Mesenchymal stem cell (in vitro differentiated cells and primary cell): ENCODE measurements around the gene PPM1B.
"Not testable (repeated sequence)": the region's sequence is repeated elsewhere in the genome, so short reads cannot be mapped to it uniquely, and the experiment has no call there.

ENCODE experiments used
- DNase-seq: peaks from one replicate; pipeline ENCODE4 v3.0.0-alpha.2; 2013
- H2AFZ ChIP-seq: one replicate; pipeline ENCODE4 v1.6.1; 2013; ENCODE audit warnings: low read depth, mild to moderate bottlenecking, control low read depth, inconsistent platforms, low read length, moderate library complexity
- H2AK5ac ChIP-seq: 2 replicates; pipeline ENCODE4 v1.6.1; 2013; ENCODE audit warnings: low read length, moderate library complexity, mild to moderate bottlenecking, inconsistent platforms; ENCODE audit not compliant: severe bottlenecking
- H2BK120ac ChIP-seq: one replicate; pipeline ENCODE4 v1.6.1; 2013; ENCODE audit warnings: low read depth, mild to moderate bottlenecking, inconsistent platforms, low read length, moderate library complexity
- H2BK12ac ChIP-seq, 2 experiments: one replicate each; pipeline ENCODE4 v1.6.1; 2013; ENCODE audit warnings: inconsistent platforms in 2 of 2, low read length in 2 of 2, mild to moderate bottlenecking in 2 of 2, moderate library complexity in 2 of 2, control low read depth in 1 of 2
- H2BK15ac ChIP-seq: one replicate; pipeline ENCODE4 v1.6.1; 2013; ENCODE audit warnings: mild to moderate bottlenecking, low read depth, inconsistent platforms; ENCODE audit not compliant: poor library complexity, severe bottlenecking
- H2BK5ac ChIP-seq: 2 replicates; pipeline ENCODE4 v1.6.1; 2013; ENCODE audit warnings: low read depth, mild to moderate bottlenecking, low read length, control low read depth, inconsistent platforms; ENCODE audit not compliant: poor library complexity, severe bottlenecking
- H3K14ac ChIP-seq, 2 experiments: one replicate each; pipeline ENCODE4 v1.6.1; 2013; ENCODE audit warnings: inconsistent platforms in 2 of 2, low read length in 2 of 2, control low read depth in 1 of 2, mild to moderate bottlenecking in 1 of 2, moderate library complexity in 1 of 2
- H3K18ac ChIP-seq, 2 experiments: one replicate each; pipeline ENCODE4 v1.6.1; 2013; ENCODE audit warnings: inconsistent platforms in 2 of 2, low read length in 2 of 2, control low read depth in 1 of 2, low read depth in 1 of 2, mild to moderate bottlenecking in 1 of 2
- H3K23ac ChIP-seq, 2 experiments: one replicate each; pipeline ENCODE4 v1.6.1; 2013; ENCODE audit warnings: inconsistent platforms in 2 of 2, low read length in 2 of 2, mild to moderate bottlenecking in 2 of 2, moderate library complexity in 2 of 2, control low read depth in 1 of 2
- H3K27ac ChIP-seq: 2 replicates; pipeline ENCODE4 v1.5.1; 2013; ENCODE audit warnings: mild to moderate bottlenecking, moderate library complexity, low read length, control low read depth, inconsistent platforms; ENCODE audit not compliant: poor library complexity, severe bottlenecking
- H3K27me3 ChIP-seq, 2 experiments: 2 replicates each; pipeline versions ENCODE4 v1.6.1 to v1.7.0; 2013; ENCODE audit warnings: low read length in 2 of 2, mild to moderate bottlenecking in 2 of 2, moderate library complexity in 2 of 2, control low read depth in 1 of 2, inconsistent platforms in 1 of 2; ENCODE audit not compliant: control insufficient read depth in 1 of 2, insufficient read depth in 1 of 2
- H3K36me3 ChIP-seq, 2 experiments: 2 replicates each; pipeline versions ENCODE4 v1.6.1 to v1.7.0; 2013; ENCODE audit warnings: low read length in 2 of 2, control low read depth in 1 of 2, inconsistent platforms in 1 of 2, low read depth in 1 of 2, mild to moderate bottlenecking in 1 of 2; ENCODE audit not compliant: insufficient read depth in 2 of 2, control insufficient read depth in 1 of 2
- H3K4ac ChIP-seq, 2 experiments: one replicate each; pipeline ENCODE4 v1.6.1; 2013; ENCODE audit warnings: inconsistent platforms in 2 of 2, low read length in 2 of 2, mild to moderate bottlenecking in 2 of 2, moderate library complexity in 2 of 2, control low read depth in 1 of 2, low read depth in 1 of 2
- H3K4me1 ChIP-seq: 2 replicates; pipeline ENCODE4 v1.6.1; 2013; ENCODE audit warnings: low read depth, low read length, control low read depth; ENCODE audit not compliant: control insufficient read depth, insufficient read depth
- H3K4me2 ChIP-seq: 2 replicates; pipeline ENCODE4 v1.6.1; 2013; ENCODE audit warnings: low read length, mild to moderate bottlenecking, inconsistent platforms; ENCODE audit not compliant: poor library complexity, severe bottlenecking
- H3K4me3 ChIP-seq, 2 experiments: 2 replicates each; pipeline versions ENCODE4 v1.5.1 to v1.7.0; 2013; ENCODE audit warnings: low read length in 2 of 2, mild to moderate bottlenecking in 2 of 2, control low read depth in 1 of 2, low read depth in 1 of 2; ENCODE audit not compliant: insufficient read depth in 1 of 2
- H3K79me1 ChIP-seq: replicated peaks from 2 replicates; pipeline ENCODE4 v1.6.1; 2013; ENCODE audit warnings: mild to moderate bottlenecking, control low read depth, low read length, inconsistent platforms; ENCODE audit not compliant: poor library complexity, severe bottlenecking
- H3K9ac ChIP-seq: 2 replicates; pipeline ENCODE4 v1.7.0; 2013; ENCODE audit warnings: mild to moderate bottlenecking, low read length, moderate library complexity
- H3K9me3 ChIP-seq: 2 replicates; pipeline ENCODE4 v1.7.0; 2013; ENCODE audit warnings: mild to moderate bottlenecking, low read length; ENCODE audit not compliant: control insufficient read depth
- H4K8ac ChIP-seq: one replicate; pipeline ENCODE4 v1.6.1; 2013; ENCODE audit warnings: inconsistent platforms, mild to moderate bottlenecking, low read length, moderate library complexity
- H4K91ac ChIP-seq: one replicate; pipeline ENCODE4 v1.6.1; 2013; ENCODE audit warnings: mild to moderate bottlenecking, low read length, inconsistent platforms
- WGBS: methylation state at CpG from one replicate; pipeline ENCODE4 v1.1.7; 2013; ENCODE audit warnings: mixed read lengths; 5-methylcytosine and 5-hydroxymethylcytosine counted together

PPM1B gene

DNA sequence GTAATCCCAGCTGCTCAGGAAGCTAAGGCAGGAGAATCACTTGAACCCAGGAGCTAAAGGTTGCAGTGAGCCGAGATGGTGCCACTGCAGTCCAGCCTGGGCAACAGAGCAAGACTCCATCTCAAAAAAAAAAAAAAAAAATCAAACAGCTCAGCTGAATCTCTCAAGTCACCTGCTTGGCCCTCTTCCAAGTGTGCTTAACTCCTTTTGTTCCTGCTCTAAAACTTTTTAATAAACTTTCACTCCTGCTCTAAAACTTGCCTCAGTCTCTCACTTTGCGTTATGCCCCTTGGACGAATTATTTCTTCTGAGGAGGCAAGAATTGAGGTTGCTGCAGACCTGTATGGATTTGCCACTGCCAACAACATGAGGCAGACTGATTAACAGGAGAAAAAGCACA is 35.1 kb upstream of the PPM1B start:
- H3K4me2 ChIP-seq, H4K8ac ChIP-seq, H3K4me1 ChIP-seq, H3K23ac ChIP-seq, H2AK5ac ChIP-seq, H3K14ac ChIP-seq, H3K4me3 ChIP-seq, H3K9ac ChIP-seq, H3K36me3 ChIP-seq, H3K9me3 ChIP-seq, H2AFZ ChIP-seq, H3K79me1 ChIP-seq, H3K18ac ChIP-seq, H4K91ac ChIP-seq, H2BK5ac ChIP-seq, H3K27ac ChIP-seq, H2BK12ac ChIP-seq, H2BK120ac ChIP-seq, H3K4ac ChIP-seq, DNase-seq, H3K27me3 ChIP-seq, H2BK15ac ChIP-seq: not testable (repeated sequence)
- WGBS: 95% methylated on average over 3 of the region's 3 CpGs

DNA sequence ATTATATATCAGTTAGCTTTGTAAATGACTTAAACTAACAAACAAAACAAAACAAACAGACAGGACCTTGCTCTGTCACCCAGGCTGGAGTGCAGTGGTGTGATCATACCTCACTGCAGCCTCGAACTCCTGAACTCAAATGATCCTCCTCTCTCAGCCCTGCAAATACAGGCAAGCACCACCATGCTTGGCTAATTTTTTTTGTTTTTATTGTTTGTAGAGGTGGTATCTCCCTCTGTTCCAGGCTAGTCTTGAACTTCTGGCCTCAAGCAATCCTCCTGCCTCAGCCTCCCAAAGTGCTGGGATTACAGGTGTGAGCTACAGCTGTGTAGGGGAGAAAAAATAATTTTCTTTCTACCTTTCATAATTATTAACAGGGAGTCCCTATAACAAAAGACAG is 33.8 kb upstream of the PPM1B start:
- Histone ChIP-seq H3K18ac (no peak overlapping the region), H2BK120ac (no peak overlapping the region), H3K27ac (no peak overlapping the region), H3K23ac (no peak overlapping the region), H3K4ac (no peak overlapping the region), H4K91ac (no peak overlapping the region), H3K36me3 (no peaks in the 10 kb centered on the region), H2AFZ (no peak overlapping the region), H3K9me3 (no peaks in the 10 kb centered on the region), H2BK5ac (no peak overlapping the region), H3K4me2 (no peak overlapping the region), H4K8ac (no peak overlapping the region), H2BK15ac (no peak overlapping the region), H3K9ac (no peak overlapping the region), H3K27me3 (no peaks in the 10 kb centered on the region), H3K4me1 (peaks cover 2% of the 10 kb centered on the region), H3K14ac (no peak overlapping the region), H3K4me3 (no peak overlapping the region), H2BK12ac (no peak overlapping the region), H2AK5ac (no peak overlapping the region), H3K79me1 (no peaks in the 10 kb centered on the region)
- WGBS: no CpG with 5 or more reads among the region's 1 CpG
- no peak for DNase-seq

DNA sequence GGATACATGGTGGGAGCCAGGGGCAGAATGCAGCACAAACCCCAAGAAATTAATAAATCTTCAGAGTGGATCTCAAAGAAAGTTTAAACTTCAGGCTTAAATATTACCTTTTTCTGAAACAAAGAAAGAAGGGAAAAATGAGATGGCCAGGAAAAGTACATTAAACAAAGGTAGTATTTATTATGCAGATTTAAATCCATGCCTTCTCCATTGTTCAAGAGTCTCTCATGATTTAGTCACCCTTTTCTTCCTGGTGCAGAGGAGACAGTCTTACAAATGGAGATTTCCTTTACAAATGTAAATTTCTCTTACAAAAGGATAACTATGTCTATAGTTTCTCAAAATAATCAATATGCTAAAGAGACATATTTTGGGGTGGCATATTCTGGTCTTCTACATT is 33.4 kb upstream of the PPM1B start:
- Histone ChIP-seq H3K36me3 (no peaks in the 10 kb centered on the region), H3K4me1 (peaks cover 2% of the 10 kb centered on the region), H4K8ac (no peak overlapping the region)

DNA sequence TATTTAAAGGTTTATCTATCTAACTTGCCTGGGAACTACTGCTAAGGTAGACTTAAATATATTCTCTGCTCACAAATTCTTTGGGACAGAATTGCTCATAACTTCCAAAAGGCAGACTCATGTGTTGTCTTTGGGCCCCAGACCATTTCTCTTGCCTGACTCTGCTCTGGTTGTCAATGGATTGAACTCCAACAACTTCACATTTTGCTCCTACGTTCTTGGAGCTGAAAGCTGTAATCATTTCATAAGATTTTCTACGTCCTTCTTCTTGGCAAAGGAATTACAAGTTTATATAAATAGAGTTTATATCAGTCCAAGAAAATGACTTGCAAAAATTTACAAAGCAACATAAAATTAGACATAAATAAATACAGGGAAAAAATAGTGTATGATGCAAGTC is 32.9 kb upstream of the PPM1B start:
- WGBS: no CpG with 5 or more reads among the region's 2 CpGs
- no peak overlapping the region for H4K91ac ChIP-seq
- H3K18ac ChIP-seq: no peak overlapping the region
- no peaks in the 10 kb centered on the region for H3K27me3 ChIP-seq
- H2BK5ac ChIP-seq: peak overlapping the region; percentile 70
- H3K4me1 ChIP-seq: peaks cover 2% of the 10 kb centered on the region
- no peak overlapping the region for H2BK12ac ChIP-seq
- DNase-seq: peak; percentile 33
- H3K9ac ChIP-seq: peak overlapping the region; percentile 23
- no peak overlapping the region for H3K14ac ChIP-seq
- no peak overlapping the region for H3K23ac ChIP-seq
- H2BK120ac ChIP-seq: no peak overlapping the region
- peak overlapping the region; percentile 57 for H3K27ac ChIP-seq
- H2BK15ac ChIP-seq: no peak overlapping the region
- H3K4me3 ChIP-seq: no peak overlapping the region
- H2AK5ac ChIP-seq: no peak overlapping the region
- no peaks in the 10 kb centered on the region for H3K9me3 ChIP-seq
- no peak overlapping the region for H3K4me2 ChIP-seq
- no peaks in the 10 kb centered on the region for H3K36me3 ChIP-seq
- no peak overlapping the region for H3K4ac ChIP-seq
- no peak overlapping the region for H4K8ac ChIP-seq
- H2AFZ ChIP-seq: no peak overlapping the region
- H3K79me1 ChIP-seq: no peaks in the 10 kb centered on the region

More for the DNA sequence above, 33.4 kb upstream of the PPM1B start:
- Histone ChIP-seq H3K14ac (no peak overlapping the region), H3K4me2 (no peak overlapping the region), H3K9ac (peak overlapping the region; percentile 23), H3K4me3 (no peak overlapping the region), H2BK5ac (no peak overlapping the region), H3K4ac (no peak overlapping the region), H2AFZ (no peak overlapping the region), H3K27me3 (no peaks in the 10 kb centered on the region), H2BK12ac (no peak overlapping the region), H2BK15ac (no peak overlapping the region), H4K91ac (no peak overlapping the region), H2AK5ac (no peak overlapping the region), H3K9me3 (no peaks in the 10 kb centered on the region), H3K79me1 (no peaks in the 10 kb centered on the region), H2BK120ac (no peak overlapping the region), H3K27ac (no peak overlapping the region), H3K23ac (no peak overlapping the region), H3K18ac (no peak overlapping the region)
- DNase-seq: no peak
